ENCODE results near the gene RYR1.
"Not testable (repeated sequence)": the region's sequence is repeated elsewhere in the genome, so short reads cannot be mapped to it uniquely, and the experiment has no call there.

Gene RYR1

GRCh38 chr19:38517980-38518379, 84.5 kb downstream of the RYR1 start:
- H3K4me3 ChIP-seq (ENCODE audit: low read depth, low read length); H3K27me3 ChIP-seq (ENCODE audit: control insufficient read depth, insufficient read depth, low read length); H3K9ac ChIP-seq (ENCODE audit: low read depth, low read length); H3K4me1 ChIP-seq (ENCODE audit: control insufficient read depth, insufficient read depth, low read length); H3K9me3 ChIP-seq (ENCODE audit: control insufficient read depth, insufficient read depth, low read length); H3K27ac ChIP-seq (ENCODE audit: low read depth, low read length): not testable (repeated sequence)
- peaks cover 19% of the 10 kb centered on the region for H3K36me3 ChIP-seq (ENCODE audit: control insufficient read depth, insufficient read depth, low read length)

GRCh38 chr19:38519168-38519567, 85.7 kb downstream of the RYR1 start:
- H3K27ac ChIP-seq (ENCODE audit: low read depth, low read length) = no peak overlapping the region
- H3K9me3 ChIP-seq (ENCODE audit: control insufficient read depth, insufficient read depth, low read length) = no peaks in the 10 kb centered on the region
- H3K4me3 ChIP-seq (ENCODE audit: low read depth, low read length) = no peak overlapping the region
- H3K9ac ChIP-seq (ENCODE audit: low read depth, low read length) = no peak overlapping the region
- H3K36me3 ChIP-seq (ENCODE audit: control insufficient read depth, insufficient read depth, low read length) = peaks cover 24% of the 10 kb centered on the region
- H3K4me1 ChIP-seq (ENCODE audit: control insufficient read depth, insufficient read depth, low read length) = no peaks in the 10 kb centered on the region
- H3K27me3 ChIP-seq (ENCODE audit: control insufficient read depth, insufficient read depth, low read length) = no peaks in the 10 kb centered on the region

- Histone ChIP-seq H3K9ac (ENCODE audit: low read depth, low read length) (no peak overlapping the region), H3K36me3 (ENCODE audit: control insufficient read depth, insufficient read depth, low read length) (peaks cover 24% of the 10 kb centered on the region), H3K4me1 (ENCODE audit: control insufficient read depth, insufficient read depth, low read length) (no peaks in the 10 kb centered on the region), H3K4me3 (ENCODE audit: low read depth, low read length) (no peak overlapping the region), H3K9me3 (ENCODE audit: control insufficient read depth, insufficient read depth, low read length) (no peaks in the 10 kb centered on the region), H3K27me3 (ENCODE audit: control insufficient read depth, insufficient read depth, low read length) (no peaks in the 10 kb centered on the region), H3K27ac (ENCODE audit: low read depth, low read length) (no peak overlapping the region)
These were observed 86.5 kb downstream of the RYR1 start for GRCh38 chr19:38519988-38520387.

- Histone ChIP-seq H3K27ac (ENCODE audit: low read depth, low read length) (no peak overlapping the region), H3K4me3 (ENCODE audit: low read depth, low read length) (no peak overlapping the region), H3K36me3 (ENCODE audit: control insufficient read depth, insufficient read depth, low read length) (peaks cover 16% of the 10 kb centered on the region; the same call in 1 of the 2 replicates), H3K4me1 (ENCODE audit: control insufficient read depth, insufficient read depth, low read length) (no peaks in the 10 kb centered on the region), H3K9me3 (ENCODE audit: control insufficient read depth, insufficient read depth, low read length) (no peaks in the 10 kb centered on the region), H3K9ac (ENCODE audit: low read depth, low read length) (no peak overlapping the region), H3K27me3 (ENCODE audit: control insufficient read depth, insufficient read depth, low read length) (no peaks in the 10 kb centered on the region)
These were observed 89.4 kb downstream of the RYR1 start for GRCh38 chr19:38522915-38523314.

- no peaks in the 10 kb centered on the region for H3K9me3 ChIP-seq (ENCODE audit: control insufficient read depth, insufficient read depth, low read length)
- H3K4me3 ChIP-seq (ENCODE audit: low read depth, low read length) = no peak overlapping the region
- no peaks in the 10 kb centered on the region for H3K4me1 ChIP-seq (ENCODE audit: control insufficient read depth, insufficient read depth, low read length)
- H3K27ac ChIP-seq (ENCODE audit: low read depth, low read length) = no peak overlapping the region
- H3K27me3 ChIP-seq (ENCODE audit: control insufficient read depth, insufficient read depth, low read length) = no peaks in the 10 kb centered on the region
- H3K9ac ChIP-seq (ENCODE audit: low read depth, low read length) = no peak overlapping the region
- peaks cover 16% of the 10 kb centered on the region; the same call in 1 of the 2 replicates for H3K36me3 ChIP-seq (ENCODE audit: control insufficient read depth, insufficient read depth, low read length)
These were observed 89.8 kb downstream of the RYR1 start for GRCh38 chr19:38523319-38523718.

- H3K27me3 ChIP-seq (ENCODE audit: control insufficient read depth, insufficient read depth, low read length) = no peaks in the 10 kb centered on the region
- H3K4me1 ChIP-seq (ENCODE audit: control insufficient read depth, insufficient read depth, low read length) = no peaks in the 10 kb centered on the region
- H3K27ac ChIP-seq (ENCODE audit: low read depth, low read length) = no peak overlapping the region
- H3K9me3 ChIP-seq (ENCODE audit: control insufficient read depth, insufficient read depth, low read length) = no peaks in the 10 kb centered on the region
- H3K36me3 ChIP-seq (ENCODE audit: control insufficient read depth, insufficient read depth, low read length) = peaks cover 11% of the 10 kb centered on the region; the same call in 1 of the 2 replicates
- H3K4me3 ChIP-seq (ENCODE audit: low read depth, low read length) = no peak overlapping the region
- H3K9ac ChIP-seq (ENCODE audit: low read depth, low read length) = no peak overlapping the region
These were observed 90.9 kb downstream of the RYR1 start for GRCh38 chr19:38524369-38524768.

GRCh38 chr19:38524994-38525634, 91.6 kb downstream of the RYR1 start:
- Histone ChIP-seq H3K9ac (ENCODE audit: low read depth, low read length) (no peak overlapping the region), H3K27ac (ENCODE audit: low read depth, low read length) (no peak overlapping the region), H3K36me3 (ENCODE audit: control insufficient read depth, insufficient read depth, low read length) (0 out of 2 replicates have a peak, but pooled peaks cover 12% of the 10 kb centered on the region), H3K27me3 (ENCODE audit: control insufficient read depth, insufficient read depth, low read length) (no peaks in the 10 kb centered on the region), H3K9me3 (ENCODE audit: control insufficient read depth, insufficient read depth, low read length) (no peaks in the 10 kb centered on the region), H3K4me1 (ENCODE audit: control insufficient read depth, insufficient read depth, low read length) (no peaks in the 10 kb centered on the region), H3K4me3 (ENCODE audit: low read depth, low read length) (no peak overlapping the region)

GRCh38 chr19:38526430-38526829, 92.9 kb downstream of the RYR1 start:
- Histone ChIP-seq H3K9me3 (ENCODE audit: control insufficient read depth, insufficient read depth, low read length) (no peaks in the 10 kb centered on the region), H3K9ac (ENCODE audit: low read depth, low read length) (no peak overlapping the region), H3K36me3 (ENCODE audit: control insufficient read depth, insufficient read depth, low read length) (peaks cover 16% of the 10 kb centered on the region; the same call in 1 of the 2 replicates), H3K27me3 (ENCODE audit: control insufficient read depth, insufficient read depth, low read length) (no peaks in the 10 kb centered on the region), H3K4me3 (ENCODE audit: low read depth, low read length) (no peak overlapping the region), H3K27ac (ENCODE audit: low read depth, low read length) (no peak overlapping the region), H3K4me1 (ENCODE audit: control insufficient read depth, insufficient read depth, low read length) (no peaks in the 10 kb centered on the region)

GRCh38 chr19:38527466-38528136, 94.1 kb downstream of the RYR1 start:
- H3K27ac ChIP-seq (ENCODE audit: low read depth, low read length) = no peak overlapping the region
- H3K4me3 ChIP-seq (ENCODE audit: low read depth, low read length) = no peak overlapping the region
- H3K27me3 ChIP-seq (ENCODE audit: control insufficient read depth, insufficient read depth, low read length) = no peaks in the 10 kb centered on the region
- H3K9me3 ChIP-seq (ENCODE audit: control insufficient read depth, insufficient read depth, low read length) = no peaks in the 10 kb centered on the region
- peaks cover 20% of the 10 kb centered on the region; the same call in 1 of the 2 replicates for H3K36me3 ChIP-seq (ENCODE audit: control insufficient read depth, insufficient read depth, low read length)
- no peaks in the 10 kb centered on the region for H3K4me1 ChIP-seq (ENCODE audit: control insufficient read depth, insufficient read depth, low read length)
- H3K9ac ChIP-seq (ENCODE audit: low read depth, low read length) = no peak overlapping the region

GRCh38 chr19:38528213-38528755, 94.8 kb downstream of the RYR1 start:
- H3K36me3 ChIP-seq (ENCODE audit: control insufficient read depth, insufficient read depth, low read length) = peaks cover 17% of the 10 kb centered on the region; the same call in 1 of the 2 replicates
- no peaks in the 10 kb centered on the region for H3K9me3 ChIP-seq (ENCODE audit: control insufficient read depth, insufficient read depth, low read length)
- no peaks in the 10 kb centered on the region for H3K27me3 ChIP-seq (ENCODE audit: control insufficient read depth, insufficient read depth, low read length)
- no peak overlapping the region for H3K9ac ChIP-seq (ENCODE audit: low read depth, low read length)
- no peaks in the 10 kb centered on the region for H3K4me1 ChIP-seq (ENCODE audit: control insufficient read depth, insufficient read depth, low read length)
- H3K4me3 ChIP-seq (ENCODE audit: low read depth, low read length) = no peak overlapping the region
- no peak overlapping the region for H3K27ac ChIP-seq (ENCODE audit: low read depth, low read length)

- H3K9me3 ChIP-seq (ENCODE audit: control insufficient read depth, insufficient read depth, low read length) = no peaks in the 10 kb centered on the region
- H3K4me3 ChIP-seq (ENCODE audit: low read depth, low read length) = no peak overlapping the region
- no peak overlapping the region for H3K9ac ChIP-seq (ENCODE audit: low read depth, low read length)
- H3K4me1 ChIP-seq (ENCODE audit: control insufficient read depth, insufficient read depth, low read length) = no peaks in the 10 kb centered on the region
- no peak overlapping the region for H3K27ac ChIP-seq (ENCODE audit: low read depth, low read length)
- H3K36me3 ChIP-seq (ENCODE audit: control insufficient read depth, insufficient read depth, low read length) = peaks cover 15% of the 10 kb centered on the region; the same call in 1 of the 2 replicates
- no peaks in the 10 kb centered on the region for H3K27me3 ChIP-seq (ENCODE audit: control insufficient read depth, insufficient read depth, low read length)
These were observed 95.4 kb downstream of the RYR1 start for GRCh38 chr19:38528931-38529330.
